Endothelial cell of umbilical vein (primary cell): ENCODE measurements around the gene NPIPA2.
"Not testable (repeated sequence)": the region's sequence is repeated elsewhere in the genome, so short reads cannot be mapped to it uniquely, and the experiment has no call there.

Experiments
- POLR2AphosphoS5 ChIP-seq: IDR thresholded peaks from 2 replicates; pipeline ENCODE4 v1.6.1; 2012; ENCODE audit warnings: low read depth, mild to moderate bottlenecking, control low read depth, low read length, moderate library complexity; ENCODE audit not compliant: insufficient read depth
- TF ChIP-seq, protein P1 (sequence below), 2 donors: IDR thresholded peaks; 1 replicate in 1 of 2; 2 replicates in 1 of 2; pipeline ENCODE4 v1.5.1; 2011; ENCODE audit warnings: low read length in 2 of 2, mild to moderate bottlenecking in 2 of 2, moderate library complexity in 2 of 2, control low read depth in 1 of 2, inconsistent platforms in 1 of 2, low read depth in 1 of 2; ENCODE audit not compliant: insufficient read depth in 1 of 2; ENCODE audit errors: extremely low read depth in 1 of 2

DNA sequence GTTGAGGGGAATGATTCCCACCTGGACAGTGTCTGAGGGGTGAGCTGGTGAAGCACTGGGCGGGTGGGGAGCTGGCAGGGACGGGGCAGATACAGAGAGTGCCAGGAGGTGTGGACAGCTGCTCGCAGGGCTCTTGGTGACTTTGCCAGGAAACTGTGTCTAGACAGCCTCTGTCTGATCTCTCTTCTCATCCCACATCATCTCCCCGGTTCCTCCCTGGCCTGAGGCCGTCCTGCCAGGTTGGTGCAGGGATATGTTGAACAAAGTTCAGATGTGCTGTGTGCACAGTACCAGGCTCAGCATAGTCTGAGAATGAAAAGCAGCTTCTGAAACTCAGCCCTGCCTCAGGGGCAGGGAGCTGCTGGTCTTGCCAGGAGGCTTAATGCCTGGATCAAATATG lies 47.2 kb downstream of the NPIPA2 start:
- TF ChIP-seq, protein P1, sequence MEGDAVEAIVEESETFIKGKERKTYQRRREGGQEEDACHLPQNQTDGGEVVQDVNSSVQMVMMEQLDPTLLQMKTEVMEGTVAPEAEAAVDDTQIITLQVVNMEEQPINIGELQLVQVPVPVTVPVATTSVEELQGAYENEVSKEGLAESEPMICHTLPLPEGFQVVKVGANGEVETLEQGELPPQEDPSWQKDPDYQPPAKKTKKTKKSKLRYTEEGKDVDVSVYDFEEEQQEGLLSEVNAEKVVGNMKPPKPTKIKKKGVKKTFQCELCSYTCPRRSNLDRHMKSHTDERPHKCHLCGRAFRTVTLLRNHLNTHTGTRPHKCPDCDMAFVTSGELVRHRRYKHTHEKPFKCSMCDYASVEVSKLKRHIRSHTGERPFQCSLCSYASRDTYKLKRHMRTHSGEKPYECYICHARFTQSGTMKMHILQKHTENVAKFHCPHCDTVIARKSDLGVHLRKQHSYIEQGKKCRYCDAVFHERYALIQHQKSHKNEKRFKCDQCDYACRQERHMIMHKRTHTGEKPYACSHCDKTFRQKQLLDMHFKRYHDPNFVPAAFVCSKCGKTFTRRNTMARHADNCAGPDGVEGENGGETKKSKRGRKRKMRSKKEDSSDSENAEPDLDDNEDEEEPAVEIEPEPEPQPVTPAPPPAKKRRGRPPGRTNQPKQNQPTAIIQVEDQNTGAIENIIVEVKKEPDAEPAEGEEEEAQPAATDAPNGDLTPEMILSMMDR (IDR thresholded peaks at IDR 0.05; ENCODE audit: extremely low read depth in 1 of 2, insufficient read depth in 1 of 2, low read depth in 1 of 2, low read length in 2 of 2), result not testable (repeated sequence)
- not testable (repeated sequence) for TF ChIP-seq POLR2AphosphoS5
